Effector CD4-positive, alpha-beta T cell (primary cell): ENCODE results near the gene DIRAS1. TPM values are rescaled to one million over a fixed set of nuclear protein-coding genes. Genes with fewer than 3 reads are reported as not detected.

Experiments used
- DNase-seq: peaks from one replicate; pipeline ENCODE4 v3.0.0-alpha.2; 2020
- total RNA-seq: gene quantifications from one replicate; lab custom pipeline; 2026; lab: John Stamatoyannopoulos, UW

DIRAS1 gene, protein sequence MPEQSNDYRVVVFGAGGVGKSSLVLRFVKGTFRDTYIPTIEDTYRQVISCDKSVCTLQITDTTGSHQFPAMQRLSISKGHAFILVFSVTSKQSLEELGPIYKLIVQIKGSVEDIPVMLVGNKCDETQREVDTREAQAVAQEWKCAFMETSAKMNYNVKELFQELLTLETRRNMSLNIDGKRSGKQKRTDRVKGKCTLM
- total RNA-seq, result not detected

DNA sequence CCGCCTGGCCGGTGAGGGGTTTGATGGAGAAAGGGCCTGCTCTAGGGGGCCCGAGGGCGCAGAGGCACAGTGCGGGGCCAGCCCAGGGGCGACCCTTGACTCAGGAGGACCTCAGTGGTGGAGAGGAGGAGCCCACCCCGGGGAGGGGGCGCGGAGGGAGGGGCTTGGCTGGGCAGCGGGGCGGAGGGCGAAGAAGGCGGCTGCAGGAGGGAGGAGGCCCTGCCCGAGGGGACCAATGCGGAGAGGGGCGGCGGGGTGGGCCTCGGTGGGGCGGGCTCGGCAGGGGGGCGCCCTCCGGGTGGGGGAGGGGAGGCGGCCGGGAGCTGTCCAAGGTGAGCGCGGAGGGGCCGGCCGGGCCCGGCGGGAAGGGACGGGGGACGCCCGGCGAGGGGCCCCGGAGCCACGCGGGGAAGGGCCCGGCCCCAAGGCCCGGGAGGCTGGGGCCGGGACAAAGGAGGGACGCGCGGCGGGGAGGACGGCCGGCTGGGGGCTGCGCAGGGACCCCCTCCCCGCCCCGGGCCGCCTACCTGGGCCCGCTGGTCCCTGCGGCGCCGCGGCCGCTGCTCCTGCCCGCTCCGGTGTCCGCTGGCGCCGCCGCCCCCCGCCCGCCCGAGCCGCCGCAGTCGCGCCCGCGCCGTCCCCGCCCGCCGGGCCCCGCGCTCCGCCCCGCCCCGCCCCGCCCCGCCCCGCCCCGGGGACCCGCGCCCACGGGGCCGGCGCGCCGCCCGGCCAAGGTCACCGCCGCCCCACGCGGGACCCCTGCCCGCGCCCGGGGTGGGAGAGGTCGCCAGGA lies at the start of gene DIRAS1:
Gene DIRAS1 (minus strand): TSS at position 596 of the 793 bp plus-strand sequence. CDS start 3,566 bp downstream, outside the sequence.
- DNase-seq, result no peak

GRCh38 chr19:2770055-2771013 lies 49.2 kb upstream of the DIRAS1 start:
- DNase-seq, result no peak

DNA sequence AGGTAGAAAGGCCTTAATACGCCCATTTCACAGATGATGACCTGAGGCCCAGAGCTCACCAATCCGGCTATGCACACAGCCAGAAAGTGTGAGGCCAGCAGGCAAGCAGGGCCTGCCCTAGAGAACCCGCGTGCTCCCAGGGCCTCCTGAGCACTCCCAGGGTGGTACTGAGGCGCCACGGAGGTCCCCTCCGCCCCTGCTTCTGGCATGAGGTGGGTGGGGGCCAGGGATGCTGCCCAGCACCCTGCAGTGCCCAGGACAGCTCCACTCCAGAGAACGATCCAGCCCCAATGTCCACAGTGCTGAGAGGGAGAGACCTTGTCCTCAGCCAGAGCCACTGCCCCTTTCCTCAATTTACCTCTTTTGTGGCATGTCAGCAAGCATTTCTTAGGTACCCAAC lies 48.0 kb upstream of the DIRAS1 start:
- DNase-seq, result no peak

GRCh38 chr19:2768365-2769132 lies 47.4 kb upstream of the DIRAS1 start:
- no peak for DNase-seq

DNA sequence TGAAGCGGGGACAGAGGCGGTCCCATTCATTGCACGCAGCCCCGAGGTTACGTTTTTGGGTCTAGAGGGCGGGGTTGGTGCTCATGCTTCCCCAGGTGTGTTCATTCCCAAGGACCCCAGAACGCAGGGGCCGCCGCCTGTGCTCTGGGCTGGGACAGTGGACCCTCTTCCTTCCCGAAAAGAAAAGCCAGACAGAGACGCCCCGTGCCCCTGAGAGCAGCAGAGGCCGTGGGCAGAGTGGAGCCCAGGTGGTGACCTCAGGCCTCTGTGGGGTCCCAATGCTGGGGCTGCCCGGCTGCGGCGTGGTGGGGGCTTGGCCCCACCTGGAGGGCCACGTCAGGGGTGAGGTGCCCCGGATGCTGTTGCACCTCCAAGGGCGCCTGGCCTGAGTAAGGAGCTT lies 46.5 kb upstream of the DIRAS1 start:
- DNase-seq, result no peak

DNA sequence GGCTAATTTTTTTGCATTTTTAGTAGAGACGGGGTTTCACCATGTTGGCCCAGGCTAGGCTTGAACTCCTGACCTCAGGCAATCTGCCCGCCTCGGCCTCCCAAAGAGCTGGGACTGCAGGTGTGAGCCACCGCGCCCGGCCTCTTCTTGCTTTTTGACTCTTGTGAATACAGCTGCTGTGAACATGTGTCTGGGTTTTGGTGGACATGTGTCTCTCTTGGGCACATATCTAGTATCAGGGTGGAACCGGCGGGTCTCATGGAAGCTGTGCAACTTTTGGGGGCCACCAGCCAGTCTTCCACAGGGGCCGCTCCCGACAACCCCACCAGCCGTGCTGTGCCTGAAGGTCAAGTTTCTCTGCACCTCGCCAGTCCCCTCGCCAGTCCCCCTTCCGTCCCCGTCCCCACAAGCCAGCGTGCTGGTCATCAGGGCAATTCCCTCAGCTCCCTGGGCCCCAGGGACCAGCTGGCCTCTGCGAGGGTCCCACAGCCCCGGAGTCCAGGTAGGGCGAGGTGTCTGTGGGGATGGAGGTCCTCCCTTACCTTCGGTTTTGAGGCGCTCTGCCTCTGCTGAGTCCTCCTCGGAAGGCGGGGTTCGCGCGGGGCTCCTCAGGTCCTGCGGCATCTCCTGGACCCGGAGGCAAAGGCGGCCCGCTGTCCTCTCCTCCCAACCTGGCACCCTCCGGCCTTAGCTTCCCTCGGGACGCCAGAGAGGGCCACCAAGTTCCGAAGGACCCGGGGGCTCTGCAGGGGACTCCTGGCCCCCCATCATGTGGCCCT lies 45.6 kb upstream of the DIRAS1 start:
- DNase-seq, result no peak

- no peak for DNase-seq
These were observed 44.2 kb upstream of the DIRAS1 start for GRCh38 chr19:2765376-2765775.

- DNase-seq, result no peak
These were observed 43.8 kb upstream of the DIRAS1 start for GRCh38 chr19:2764945-2765344.

DNA sequence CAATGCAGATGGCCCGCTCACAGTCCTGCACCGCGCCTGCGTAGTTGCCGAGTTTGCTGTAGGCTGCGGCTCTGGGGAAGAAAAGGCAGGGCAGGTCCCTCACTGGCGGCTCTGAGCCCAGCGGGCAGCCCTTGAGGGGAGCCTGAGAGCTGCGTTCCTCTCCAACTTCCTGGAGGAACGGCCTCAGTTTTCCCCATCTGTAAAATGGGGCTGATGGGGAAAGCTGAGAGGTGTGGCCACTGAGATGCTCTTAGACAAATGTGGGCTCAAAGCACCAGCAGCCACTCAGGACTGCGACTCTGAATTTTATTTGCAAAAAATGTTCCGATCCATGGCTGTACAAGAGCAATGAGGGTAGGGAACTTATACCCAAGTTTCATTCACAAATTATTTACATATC lies 42.5 kb upstream of the DIRAS1 start:
- no peak for DNase-seq

DNA sequence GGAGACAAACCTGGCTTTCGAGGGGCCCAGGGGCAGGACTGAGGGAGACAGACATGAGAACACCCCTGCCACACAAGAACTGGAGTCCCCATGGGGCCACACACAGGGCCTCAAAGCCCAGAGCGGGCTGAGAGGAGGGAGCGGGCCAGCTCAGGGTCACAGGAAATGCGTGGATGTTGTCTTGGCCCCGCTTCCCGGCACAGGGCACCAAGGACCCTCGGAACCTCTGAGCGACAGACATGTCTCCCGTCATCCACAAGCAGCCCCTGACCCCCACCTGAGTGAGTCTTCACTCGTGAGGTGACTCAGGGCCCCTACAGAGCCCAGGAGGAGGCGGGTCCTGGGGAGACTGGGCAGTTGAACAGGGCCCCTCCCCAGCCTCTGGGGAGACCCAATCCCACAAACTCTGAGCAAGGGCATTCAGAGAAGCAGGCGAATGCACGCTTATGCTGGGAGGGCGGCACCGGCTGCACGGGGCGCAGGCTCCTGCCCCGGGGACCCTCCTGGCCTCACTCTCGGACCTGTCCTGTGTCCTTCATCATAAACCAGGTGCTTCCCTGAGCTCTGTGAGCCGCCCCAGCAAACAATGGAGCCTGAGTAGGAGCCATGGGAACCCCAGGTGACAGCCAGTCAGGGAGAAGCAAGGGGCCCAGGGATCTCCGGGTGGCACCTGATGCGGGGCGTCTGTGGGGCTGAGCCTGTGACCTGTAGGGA lies 41.8 kb upstream of the DIRAS1 start:
- no peak for DNase-seq

DNA sequence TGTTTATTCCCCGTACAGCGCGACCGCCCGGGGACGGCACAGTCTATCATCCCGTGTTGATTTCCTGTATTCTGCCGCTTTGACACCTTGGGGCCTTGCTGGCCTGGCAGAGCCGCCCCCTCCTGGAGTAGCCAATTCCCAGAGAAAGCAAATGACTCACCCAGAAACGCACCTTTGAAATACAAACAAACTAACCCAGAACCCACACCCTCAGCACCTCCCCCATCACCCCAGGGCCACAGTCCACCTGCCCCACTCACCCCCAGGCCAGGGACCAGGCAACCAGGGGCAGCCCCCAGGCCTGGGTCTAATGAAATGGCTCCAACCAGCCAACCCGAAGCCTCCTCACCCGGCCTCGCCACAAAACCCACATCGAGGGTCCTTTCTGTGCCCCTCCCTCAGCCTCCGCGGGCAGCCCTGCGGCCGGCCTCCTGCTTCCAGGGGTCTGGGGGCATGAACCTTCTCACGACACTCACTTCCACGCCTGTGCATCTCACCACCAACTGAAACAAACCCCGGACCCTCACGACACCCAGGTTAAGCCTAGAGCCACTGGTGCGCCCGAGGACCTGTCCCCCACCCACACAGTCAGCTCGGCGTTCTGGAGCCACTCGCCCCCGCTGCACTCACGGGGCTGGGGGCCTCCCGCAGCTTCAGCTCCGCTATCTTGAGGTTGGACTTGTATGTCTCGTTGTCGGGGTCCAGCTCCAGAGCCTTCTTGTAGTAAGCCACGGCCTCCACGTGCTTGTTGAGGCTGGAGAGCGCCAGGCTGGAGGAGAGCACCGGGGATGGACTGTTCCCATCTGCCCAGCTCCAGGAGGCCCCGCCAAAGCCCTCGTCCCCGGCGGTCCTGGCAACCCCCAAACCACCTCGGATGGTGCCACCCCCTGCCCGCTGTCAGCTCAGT lies 41.0 kb upstream of the DIRAS1 start:
- no peak for DNase-seq

DNA sequence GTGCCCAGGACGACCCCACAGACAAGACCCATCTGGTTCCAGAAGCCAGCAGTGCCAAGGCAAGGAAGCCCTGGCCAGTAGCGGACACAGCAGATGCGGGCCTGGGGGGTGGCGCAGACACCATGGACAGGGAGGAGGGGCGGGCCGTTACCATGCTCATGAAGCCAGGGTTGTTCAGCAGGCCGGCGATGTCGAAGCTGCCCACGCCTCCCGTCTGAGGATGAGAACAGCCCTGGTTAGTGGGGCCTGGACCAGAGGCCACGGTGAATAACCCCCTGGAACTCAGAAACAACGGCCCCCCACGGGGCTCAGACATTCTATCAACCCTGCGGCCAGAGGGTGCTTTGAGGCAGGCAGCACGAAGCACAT lies 40.1 kb upstream of the DIRAS1 start:
- no peak for DNase-seq

DNA sequence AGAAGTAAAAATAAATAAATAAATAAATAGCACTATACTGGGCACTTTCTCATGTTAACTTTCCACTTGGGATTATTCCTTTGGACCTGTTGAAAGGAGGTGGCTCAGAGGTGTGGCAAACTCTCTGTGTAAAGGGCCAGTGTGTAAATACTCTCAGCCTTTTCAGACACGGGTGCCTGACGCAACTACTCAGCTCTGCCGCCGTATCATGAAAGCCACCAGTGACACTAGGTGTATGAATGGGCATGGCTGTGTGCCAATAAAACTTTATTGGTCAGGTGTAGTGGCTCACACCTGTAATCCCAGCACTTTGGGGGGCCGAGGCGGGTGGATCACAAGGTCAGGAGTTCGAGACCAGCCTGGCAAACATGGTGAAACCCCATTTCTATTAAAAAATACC lies 38.8 kb upstream of the DIRAS1 start:
- DNase-seq, result no peak

- DNase-seq, result no peak
These were observed 38.2 kb upstream of the DIRAS1 start for GRCh38 chr19:2759362-2759761.

GRCh38 chr19:2758601-2759313 lies 37.6 kb upstream of the DIRAS1 start:
- DNase-seq, result no peak

GRCh38 chr19:2756921-2757881 lies 36.0 kb upstream of the DIRAS1 start:
- DNase-seq, result no peak

DNA sequence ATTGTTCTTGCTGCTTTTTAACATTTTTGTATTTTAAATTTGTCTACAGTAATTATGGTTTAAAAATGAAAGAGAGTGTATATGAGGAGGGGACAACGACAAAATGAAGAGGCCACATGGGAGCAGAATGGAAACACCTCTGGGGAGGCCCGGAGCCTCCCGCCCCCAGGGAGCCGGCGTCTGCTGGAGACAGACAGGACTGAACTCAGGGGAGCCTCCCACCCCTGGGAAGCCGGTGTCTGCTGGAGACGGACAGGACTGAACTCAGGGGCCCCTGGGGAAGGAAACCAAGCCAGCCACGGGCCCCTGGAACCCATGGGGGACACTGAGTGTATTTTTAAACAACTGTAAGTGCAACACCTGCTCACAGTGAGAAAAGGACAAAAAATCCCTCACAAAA lies 35.3 kb upstream of the DIRAS1 start:
- DNase-seq, result no peak

DNA sequence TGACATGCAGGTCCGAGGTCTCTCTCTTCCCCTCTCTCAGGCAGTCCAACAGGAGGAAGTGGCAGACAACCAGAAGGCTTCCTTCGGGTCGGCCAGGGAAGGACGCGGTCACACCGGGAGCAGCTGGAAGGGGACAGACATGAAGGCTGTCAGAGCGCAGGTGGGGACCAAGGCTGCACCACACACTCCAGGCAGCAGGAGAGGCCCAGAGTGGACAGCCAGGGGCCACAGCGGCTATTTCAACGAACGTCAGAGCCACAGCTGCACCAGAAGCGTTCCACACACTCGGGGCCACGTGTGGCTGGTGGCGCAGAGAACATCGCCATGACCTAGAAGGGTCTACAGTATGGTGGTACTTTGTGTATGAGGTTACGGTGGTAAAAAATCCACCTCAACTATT lies 34.6 kb upstream of the DIRAS1 start:
- no peak for DNase-seq
